HepG2 (cell line): ENCODE measurements around the gene IFI35. TPM values are rescaled to one million over a fixed set of nuclear protein-coding genes. Genes with fewer than 3 reads are reported as not detected.

Experiments used
- ATAC-seq: fragments of 200-7000 bp; cut with Tn5 transposase; 3 replicates; pipeline ENCODE4 v1.9.1; 2020; ENCODE audit warnings: mild to moderate bottlenecking, moderate library complexity
- BruUV-seq: library from RNA; stranded (reverse); fragments of 400-500 nt; replicated peaks from 2 replicates; lab custom pipeline; 2021; lab: Mats Ljungman, UMichigan
- CTCF ChIA-PET: fragments of 300-600 bp; formaldehyde crosslinking; extraction: SDS; loops from one replicate; lab custom pipeline; 2021; ENCODE audit warnings: low total read pairs, inconsistent platforms, low intra/inter-chr PET ratio; lab: Yijun Ruan, JAX
- POLR2A ChIA-PET: fragments of 350-600 bp; sonication (Branson Sonifier 250); formaldehyde crosslinking; loops from one replicate; lab custom pipeline; 2020; ENCODE audit warnings: antibody characterized with exemption, inconsistent platforms; lab: Yijun Ruan, JAX
- DNase-seq: peaks from one replicate; pipeline ENCODE4 v3.0.0-alpha.2; 2015; ENCODE audit warnings: low spot score
- FAIRE-seq: peaks from 3 replicates; lab custom pipeline; 2011; peaks lifted over from hg19 to GRCh38; lab: Jason Lieb, UNC
- H2AFZ ChIP-seq: one replicate; pipeline ENCODE4 v1.6.1; 2011; ENCODE audit warnings: low read length, inconsistent platforms
- H3K27ac ChIP-seq: fragments of 300-600 bp; 3 replicates; pipeline ENCODE4 v1.8.0; 2011; ENCODE audit warnings: mixed run types, mild to moderate bottlenecking, mixed read lengths, low read length, inconsistent platforms; ENCODE audit not compliant: insufficient read depth; ENCODE audit errors: extremely low read length
- H3K27me3 ChIP-seq, 2 experiments: fragments of 200-600 bp in 1 of 2; 2 replicates in 1 of 2; 3 replicates in 1 of 2; pipeline versions ENCODE4 v1.6.0 to v1.8.0; 2011; ENCODE audit warnings: low read length in 2 of 2, mild to moderate bottlenecking in 2 of 2, moderate library complexity in 2 of 2, inconsistent platforms in 1 of 2; ENCODE audit not compliant: insufficient read depth in 2 of 2, control insufficient read depth in 1 of 2
- H3K36me3 ChIP-seq, 2 experiments: fragments of 200-600 bp in 1 of 2; replicated peaks in 1 of 2; 2 replicates in 1 of 2; 3 replicates in 1 of 2; pipeline versions ENCODE4 v1.5.1 to v1.8.0; 2011; ENCODE audit warnings: low read length in 2 of 2, inconsistent platforms in 1 of 2; ENCODE audit not compliant: insufficient read depth in 2 of 2, control insufficient read depth in 1 of 2
- H3K4me1 ChIP-seq: 2 replicates; pipeline ENCODE4 v1.5.1; 2012; ENCODE audit warnings: low read length, inconsistent platforms; ENCODE audit not compliant: insufficient read depth
- H3K4me2 ChIP-seq: 2 replicates; pipeline ENCODE4 v1.6.0; 2011; ENCODE audit warnings: low read depth, low read length, inconsistent platforms
- H3K4me3 ChIP-seq, 3 experiments: fragments of 200-600 bp in 1 of 3; sonication (generic), shearing (Covaris generic) in 1 of 3; replicated peaks in 1 of 3; 2 replicates each; pipeline ENCODE4 v1.5.1; 2011 to 2016; ENCODE audit warnings: low read length in 3 of 3, inconsistent platforms in 2 of 3, low read depth in 2 of 3, mild to moderate bottlenecking in 2 of 3, control low read depth in 1 of 3, mixed read lengths in 1 of 3; ENCODE audit not compliant: insufficient read depth in 1 of 3
- H3K79me2 ChIP-seq: one replicate; pipeline ENCODE4 v1.6.1; 2011; ENCODE audit warnings: low read length, inconsistent platforms; ENCODE audit not compliant: insufficient read depth
- H3K9ac ChIP-seq: 2 replicates; pipeline ENCODE4 v1.6.0; 2011; ENCODE audit warnings: mild to moderate bottlenecking, low read depth, low read length, inconsistent platforms; ENCODE audit not compliant: insufficient read depth
- H3K9me3 ChIP-seq: 2 replicates; pipeline ENCODE4 v1.5.1; 2012; ENCODE audit warnings: mild to moderate bottlenecking, low read length
- H4K20me1 ChIP-seq: 2 replicates; pipeline ENCODE4 v1.6.0; 2011; ENCODE audit warnings: inconsistent platforms, mild to moderate bottlenecking, low read length, moderate library complexity; ENCODE audit not compliant: insufficient read depth
- FOSL2 ChIP-seq: sonication (generic); formaldehyde crosslinking; IDR thresholded peaks from 2 replicates; pipeline ENCODE4 v1.4.0; 2020; ENCODE audit warnings: missing genetic modification reagents
- HNF4G ChIP-seq, 2 experiments: sonication (generic) in 1 of 2; formaldehyde crosslinking in 1 of 2; IDR thresholded peaks; 2 replicates each; pipeline versions ENCODE4 v1.4.0 to v1.6.1; 2011 to 2020; ENCODE audit warnings: borderline replicate concordance in 2 of 2, low read depth in 2 of 2, mild to moderate bottlenecking in 2 of 2, low read length in 1 of 2, missing genetic modification reagents in 1 of 2, moderate library complexity in 1 of 2
- KAT7 ChIP-seq: IDR thresholded peaks from 2 replicates; pipeline ENCODE4 v1.6.1; 2018; ENCODE audit warnings: borderline replicate concordance, missing compliant biosample characterization
- LBX2 ChIP-seq: sonication (generic); formaldehyde crosslinking; IDR thresholded peaks from 2 replicates; pipeline ENCODE4 v1.5.0; 2020; ENCODE audit warnings: missing genetic modification reagents, mild to moderate bottlenecking, borderline replicate concordance
- NFKB2 ChIP-seq: sonication (generic); formaldehyde crosslinking; IDR thresholded peaks from 2 replicates; pipeline ENCODE4 v1.4.0; 2020; ENCODE audit warnings: missing genetic modification reagents, borderline replicate concordance
- NRL ChIP-seq: sonication (generic); formaldehyde crosslinking; IDR thresholded peaks from 2 replicates; pipeline ENCODE4 v1.5.0; 2020; ENCODE audit warnings: missing genetic modification reagents, mild to moderate bottlenecking, moderate library complexity, borderline replicate concordance
- XRCC5 ChIP-seq: fragments of 200-400 bp; formaldehyde crosslinking; optimal IDR thresholded peaks from 2 replicates; pipeline ENCODE3; 2017; ENCODE audit warnings: mild to moderate bottlenecking, low read length
- ZNF18 ChIP-seq: sonication (generic); formaldehyde crosslinking; IDR thresholded peaks from 2 replicates; pipeline ENCODE4 v1.8.0; 2022; ENCODE audit warnings: mild to moderate bottlenecking, missing genetic modification reagents; ENCODE audit not compliant: insufficient replicate concordance
- ZNF441 ChIP-seq: sonication (generic); formaldehyde crosslinking; IDR thresholded peaks from 2 replicates; pipeline ENCODE4 v1.7.0; 2021; ENCODE audit warnings: missing genetic modification reagents, borderline replicate concordance
- ZNF550 ChIP-seq: sonication (generic); formaldehyde crosslinking; IDR thresholded peaks from 2 replicates; pipeline ENCODE4 v1.4.0; 2020; ENCODE audit warnings: mild to moderate bottlenecking, missing genetic modification reagents, borderline replicate concordance
- ZNF883 ChIP-seq: sonication (generic); formaldehyde crosslinking; IDR thresholded peaks from 2 replicates; pipeline ENCODE4 v1.5.1; 2020; ENCODE audit warnings: mild to moderate bottlenecking, missing genetic modification reagents; ENCODE audit errors: not compliant biosample characterization
- WGBS: methylation state at CpG from one replicate; pipeline ENCODE4 v1.1.6; 2017; ENCODE audit warnings: low lambda C conversion rate; 5-methylcytosine and 5-hydroxymethylcytosine counted together
- in situ Hi-C: cut with HindIII; loops from 2 replicates; pipeline ENCODE4 v1.10.0; 2017; ENCODE audit warnings: low pct_unique_long_range_greater_than_20kb; ENCODE audit not compliant: extremely low pct_ligation_motif_present
- intact Hi-C: fragments of 100-400 bp; cut with micrococcal nuclease; formaldehyde crosslinking; loops from one replicate; pipeline ENCODE4 v1.10.0; 2022; ENCODE audit not compliant: unreplicated experiment
- polyA plus RNA-seq, 8 experiments: library from polyadenylated mRNA; depleted of rRNA in 3 of 8; stranded (reverse) in 7 of 8; unstranded in 1 of 8; fragments of >200 nt; fragmentation: Illumina TruSeq in 4 of 8; extraction: Trizol in 4 of 8; gene quantifications; 2 replicates each; pipeline versions ENCODE4 v1.2.1 to v1.2.3, GENCODE V29; 2011 to 2016; ENCODE audit warnings: low read depth in 4 of 8, missing spikeins in 1 of 8, mixed read lengths in 1 of 8; ENCODE audit not compliant: insufficient read depth in 1 of 8
- total RNA-seq, 5 experiments: library from RNA; depleted of rRNA; stranded (reverse); fragments of >200 nt; fragmentation: Illumina TruSeq; extraction: Trizol; gene quantifications; 2 replicates each; pipeline ENCODE4 v1.2.3, GENCODE V29; 2016; ENCODE audit warnings: low read depth in 1 of 5

The IFI35 gene
- total and polyA plus RNA-seq, 2 of the 13 experiments (the other 11 are each of a cell fraction or from before 2014, with no cell fraction given), result 28.9 to 38.1 TPM

- peak; percentile 44; the same call in 1 of the 2 replicates for TF ChIP-seq NFKB2 (CRISPR knock-in tag)
- TF ChIP-seq ZNF883 (CRISPR knock-in tag), result peak; percentile 72
- TF ChIP-seq FOSL2 (CRISPR knock-in tag), result peak; percentile 74
- peak; percentile 76 for TF ChIP-seq XRCC5
- no peak for TF ChIP-seq ZNF550 (CRISPR knock-in tag)
- 0 out of 2 replicates have a peak, but pooled peaks have one; percentile 22 for TF ChIP-seq ZNF441 (CRISPR knock-in tag)
- TF ChIP-seq KAT7 (CRISPR knock-in tag), result no peak
- TF ChIP-seq LBX2 (CRISPR knock-in tag), result 0 out of 2 replicates have a peak, but pooled peaks have one; percentile 64
- TF ChIP-seq HNF4G (IDR thresholded peaks at IDR 0.05; ENCODE audit: borderline replicate concordance, low read depth, low read length), result no peak
- TF ChIP-seq HNF4G (CRISPR knock-in tag; IDR thresholded peaks at IDR 0.05; ENCODE audit: borderline replicate concordance, low read depth), result 0 out of 2 replicates have a peak, but pooled peaks have one; percentile 35
These were observed 21.8 kb downstream of the IFI35 start (continued) for GRCh38 chr17:43028221-43028861.

- H3K4me1 ChIP-seq, result peaks cover 50% of the 10 kb centered on the region
- no peaks in the 10 kb centered on the region for H3K36me3 ChIP-seq
- H4K20me1 ChIP-seq, result no peaks in the 10 kb centered on the region
- WGBS, result 17% methylated on average over 6 of the region's 6 CpGs
- no TSS peak for BruUV-seq
- DNase-seq, result no peak
- ChIA-PET CTCF (no interaction called here), POLR2A (interaction anchor here (0.9 to 3.9 kb wide), 5 partner anchors 8 to 286 kb away, joined by 3 to 22 read pairs (median 5); partner anchors contain the start of genes RPL27 and VAT1)
- no peak overlapping the region for H3K27ac ChIP-seq
- no peaks in the 10 kb centered on the region for H3K79me2 ChIP-seq
- no peak overlapping the region for H2AFZ ChIP-seq
- FAIRE-seq, result no peak
- in situ Hi-C loops (no loop called here), intact Hi-C loops (no loop called here)
- ATAC-seq, result no peak
- H3K4me3 ChIP-seq, result peak overlapping the region in 1 of 3 experiments; percentile 56; a peak in 2 of 6 replicates
- no peaks in the 10 kb centered on the region for H3K9me3 ChIP-seq
- TF ChIP-seq ZNF18 (CRISPR knock-in tag) (peak; percentile 63), NRL (no peak)
- no peaks in the 10 kb centered on the region for H3K27me3 ChIP-seq
- peak overlapping the region; percentile 92 for H3K4me2 ChIP-seq
- H3K9ac ChIP-seq, result peak overlapping the region; percentile 41; the same call in 1 of the 2 replicates
These were observed 23.7 kb downstream of the IFI35 start for GRCh38 chr17:43030137-43030767.
